22Rv1 (cell line): ENCODE results near the gene DDX11.
"Not testable (repeated sequence)": the region's sequence is repeated elsewhere in the genome, so short reads cannot be mapped to it uniquely, and the experiment has no call there.

ENCODE experiments used
- H3K27ac ChIP-seq: fragments of 450-650 bp; 2 replicates; pipeline ENCODE4 v1.5.1; 2017
- CTCF ChIP-seq: fragments of 450-650 bp; IDR thresholded peaks from 2 replicates; pipeline ENCODE4 v1.5.1; 2017; ENCODE audit warnings: mild to moderate bottlenecking
- ZFX ChIP-seq: fragments of 450-650 bp; IDR thresholded peaks from 2 replicates; pipeline ENCODE4 v1.6.1; 2017; ENCODE audit warnings: antibody characterized with exemption, borderline replicate concordance

DDX11 gene

GRCh38 chr12:31119803-31120211 lies 46.1 kb downstream of the DDX11 start:
- TF ChIP-seq ZFX (no peak), CTCF (no peak)
- H3K27ac ChIP-seq: no peak overlapping the region

GRCh38 chr12:31120392-31121008 lies 46.8 kb downstream of the DDX11 start:
- H3K27ac ChIP-seq: no peak overlapping the region
- no peak for TF ChIP-seq ZFX
- no peak for TF ChIP-seq CTCF

GRCh38 chr12:31121022-31121728 lies 47.5 kb downstream of the DDX11 start:
- not testable (repeated sequence) for H3K27ac ChIP-seq

- TF ChIP-seq ZFX: no peak
- TF ChIP-seq CTCF: no peak
- H3K27ac ChIP-seq: no peak overlapping the region
These were observed 48.8 kb downstream of the DDX11 start for GRCh38 chr12:31122481-31122880.

- H3K27ac ChIP-seq: not testable (repeated sequence)
These were observed 50.5 kb downstream of the DDX11 start for GRCh38 chr12:31124158-31124557.

GRCh38 chr12:31125171-31125570 lies 51.5 kb downstream of the DDX11 start:
- not testable (repeated sequence) for H3K27ac ChIP-seq

- H3K27ac ChIP-seq: not testable (repeated sequence)
These were observed 53.7 kb downstream of the DDX11 start for GRCh38 chr12:31127209-31127848.

GRCh38 chr12:31136581-31136980 lies 62.9 kb downstream of the DDX11 start:
- not testable (repeated sequence) for H3K27ac ChIP-seq

- not testable (repeated sequence) for H3K27ac ChIP-seq
These were observed 71.1 kb downstream of the DDX11 start for GRCh38 chr12:31144768-31145167.

GRCh38 chr12:31145296-31145695 lies 71.6 kb downstream of the DDX11 start:
- H3K27ac ChIP-seq: not testable (repeated sequence)

GRCh38 chr12:31147415-31147814 lies 73.8 kb downstream of the DDX11 start:
- H3K27ac ChIP-seq: not testable (repeated sequence)

- H3K27ac ChIP-seq: not testable (repeated sequence)
These were observed 77.1 kb downstream of the DDX11 start for GRCh38 chr12:31150766-31151165.
